Motor neuron (in vitro differentiated cells): ENCODE data around the gene GRID1. TPM values are rescaled to one million over a fixed set of nuclear protein-coding genes. Genes with fewer than 3 reads are reported as not detected.

Experiments used
- ATAC-seq, 8 experiments: fragments of 200-7000 bp; cut with Tn5 transposase; replicated peaks in 6 of 8; 2 replicates each; pipeline ENCODE4 v1.8.0; 2021; ENCODE audit warnings: mild to moderate bottlenecking in 8 of 8, moderate library complexity in 8 of 8
- H3K27ac ChIP-seq, 2 donors: fragments of 250-450 bp; sonication (Bioruptor Pico); 2 replicates each; pipeline ENCODE4 v1.9.0; 2021; ENCODE audit warnings: antibody characterized with exemption in 2 of 2, mild to moderate bottlenecking in 2 of 2, moderate library complexity in 1 of 2
- H3K4me1 ChIP-seq, 2 donors: fragments of 250-450 bp; sonication (Bioruptor Pico); replicated peaks in 1 of 2; 2 replicates each; pipeline ENCODE4 v1.6.1; 2021; ENCODE audit warnings: antibody characterized with exemption in 2 of 2, mild to moderate bottlenecking in 2 of 2, moderate library complexity in 1 of 2
- H3K4me3 ChIP-seq, 5 donors: fragments of 250-450 bp; sonication (Bioruptor Pico); 2 replicates each; pipeline ENCODE4 v1.9.0; 2021; ENCODE audit warnings: antibody characterized with exemption in 5 of 5, mild to moderate bottlenecking in 5 of 5, moderate library complexity in 4 of 5
- WGBS, 10 experiments: fragments of 450-650 bp; shearing (Covaris generic); methylation state at CpG; one replicate each; pipeline ENCODE4 v1.0.0; 2022; 5-methylcytosine and 5-hydroxymethylcytosine counted together
- in situ Hi-C, 9 experiments: fragments of 400-800 bp; cut with MboI; loops; one replicate each; pipeline ENCODE4 v1.15.0; 2021; ENCODE audit warnings: low sequenced_read_pairs in 9 of 9, low pct_unique_long_range_greater_than_20kb in 2 of 9; ENCODE audit not compliant: unreplicated experiment in 9 of 9
- total RNA-seq, 8 experiments: library from RNA; unstranded; fragments of 300-600 nt; gene quantifications; 2 replicates each; pipeline versions ENCODE4 v1.2.3 to v1.2.4, GENCODE V29; 2022

Gene GRID1
- total RNA-seq, 8 experiments from 2014 or later, result 0.15 to 10.0 (median 6.0) TPM

GRCh38 chr10:86007171-86007570 lies 359.4 kb downstream of the GRID1 start:
- 53 to 93% (median 78%) methylated on average over 2 to 6 of the region's 6 CpGs; no CpG with 5 or more reads in 4 of the 10 experiments for WGBS, 10 experiments
- ATAC-seq, result no peak
- in situ Hi-C loops, result no loop called here
- H3K4me3 ChIP-seq, result no peak overlapping the region
- peaks cover 0 to 3% of the 10 kb centered on the region in 2 donors for H3K4me1 ChIP-seq
- no peak overlapping the region for H3K27ac ChIP-seq

GRCh38 chr10:86004337-86004736 lies 362.3 kb downstream of the GRID1 start:
- no peak overlapping the region for H3K4me3 ChIP-seq
- WGBS, 10 experiments, result 0 to 100% (median 75%) methylated on average over 1 of the region's 1 CpG; no CpG with 5 or more reads in 6 of the 10 experiments
- in situ Hi-C loops, result no loop called here
- ATAC-seq, result no peak
- H3K4me1 ChIP-seq, result peaks cover 0 to 2% of the 10 kb centered on the region in 2 donors
- H3K27ac ChIP-seq, result no peak overlapping the region

GRCh38 chr10:86003201-86003621 lies 363.4 kb downstream of the GRID1 start:
- 0 to 100% (median 75%) methylated on average over 1 to 2 of the region's 3 CpGs; no CpG with 5 or more reads in 5 of the 10 experiments for WGBS, 10 experiments
- Histone ChIP-seq H3K4me1 (no peaks in the 10 kb centered on the region), H3K27ac (no peak overlapping the region), H3K4me3 (no peak overlapping the region)
- ATAC-seq, result no peak
- in situ Hi-C loops, result no loop called here

- Histone ChIP-seq H3K27ac (no peak overlapping the region), H3K4me1 (no peaks in the 10 kb centered on the region), H3K4me3 (no peak overlapping the region)
- in situ Hi-C loops, result no loop called here
- ATAC-seq, result no peak
- WGBS, 10 experiments, result 0 to 100% (median 76%) methylated on average over 1 to 2 of the region's 2 CpGs; no CpG with 5 or more reads in 1 of the 10 experiments
These were observed 365.1 kb downstream of the GRID1 start for GRCh38 chr10:86001521-86001920.

- Histone ChIP-seq H3K4me1 (no peaks in the 10 kb centered on the region), H3K27ac (no peak overlapping the region), H3K4me3 (no peak overlapping the region)
- in situ Hi-C loops, result no loop called here
- WGBS, 10 experiments, result 58 to 100% (median 89%) methylated on average over 2 to 3 of the region's 3 CpGs
- no peak for ATAC-seq
These were observed 369.1 kb downstream of the GRID1 start for GRCh38 chr10:85997544-85997943.

- no peaks in the 10 kb centered on the region for H3K4me1 ChIP-seq
- WGBS, 10 experiments, result 0 to 75% (median 33%) methylated on average over 1 to 3 of the region's 3 CpGs; no CpG with 5 or more reads in 1 of the 10 experiments
- peak in 4 of 8 experiments; percentile 44 to 87 (median 81) for ATAC-seq
- H3K4me3 ChIP-seq, result no peak overlapping the region
- H3K27ac ChIP-seq, result no peak overlapping the region
- in situ Hi-C loops, result no loop called here
These were observed 370.8 kb downstream of the GRID1 start for GRCh38 chr10:85995791-85996190.

GRCh38 chr10:85993840-85994507 lies 372.6 kb downstream of the GRID1 start:
- ATAC-seq, result no peak
- in situ Hi-C loops, result no loop called here
- WGBS, 10 experiments, result 26 to 80% (median 52%) methylated on average over 1 to 4 of the region's 6 CpGs; no CpG with 5 or more reads in 2 of the 10 experiments
- Histone ChIP-seq H3K4me1 (no peaks in the 10 kb centered on the region), H3K27ac (no peak overlapping the region), H3K4me3 (no peak overlapping the region)

- no peak overlapping the region for H3K4me3 ChIP-seq
- no peak for ATAC-seq
- in situ Hi-C loops, result no loop called here
- no peak overlapping the region for H3K27ac ChIP-seq
- no peaks in the 10 kb centered on the region for H3K4me1 ChIP-seq
- WGBS, 10 experiments, result 20 to 100% (median 100%) methylated on average over 1 of the region's 1 CpG; no CpG with 5 or more reads in 7 of the 10 experiments
These were observed 373.5 kb downstream of the GRID1 start for GRCh38 chr10:85993140-85993539.

GRCh38 chr10:85992324-85992723 lies 374.3 kb downstream of the GRID1 start:
- in situ Hi-C loops, result no loop called here
- no peak for ATAC-seq
- no peak overlapping the region for H3K4me3 ChIP-seq
- WGBS, 10 experiments, result 0 to 55% (median 33%) methylated on average over 1 of the region's 1 CpG; no CpG with 5 or more reads in 6 of the 10 experiments
- peaks cover 0 to 4% of the 10 kb centered on the region in 2 donors for H3K4me1 ChIP-seq
- H3K27ac ChIP-seq, result no peak overlapping the region

- 60 to 75% (median 60%) methylated on average over 1 of the region's 1 CpG; no CpG with 5 or more reads in 7 of the 10 experiments for WGBS, 10 experiments
- in situ Hi-C loops, result no loop called here
- peak in 3 of 8 experiments; percentile 90 to 100 (median 98) for ATAC-seq
These were observed 379.8 kb downstream of the GRID1 start for GRCh38 chr10:85986777-85987176.

GRCh38 chr10:85983051-85983450 lies 383.5 kb downstream of the GRID1 start:
- WGBS, 10 experiments, result 25 to 100% (median 50%) methylated on average over 1 to 6 of the region's 6 CpGs; no CpG with 5 or more reads in 5 of the 10 experiments
- H3K4me1 ChIP-seq, result peaks cover 0 to 7% of the 10 kb centered on the region in 2 donors
- in situ Hi-C loops, result no loop called here

More at GRCh38 chr10:85986777-85987176, 379.8 kb downstream of the GRID1 start:
- Histone ChIP-seq H3K4me3 (no peak overlapping the region), H3K27ac (no peak overlapping the region), H3K4me1 (peaks cover 0 to 4% of the 10 kb centered on the region in 2 donors)

GRCh38 chr10:85979598-85979997 lies 387.0 kb downstream of the GRID1 start:
- Histone ChIP-seq H3K4me3 (no peak overlapping the region), H3K4me1 (peaks cover 0 to 3% of the 10 kb centered on the region in 2 donors), H3K27ac (no peak overlapping the region)
- in situ Hi-C loops, result no loop called here
- no peak for ATAC-seq

More at GRCh38 chr10:85983051-85983450, 383.5 kb downstream of the GRID1 start:
- Histone ChIP-seq H3K27ac (no peak overlapping the region), H3K4me3 (no peak overlapping the region)
- ATAC-seq, result no peak

GRCh38 chr10:85978566-85979358 lies 387.8 kb downstream of the GRID1 start:
- peaks cover 0 to 3% of the 10 kb centered on the region in 2 donors for H3K4me1 ChIP-seq
- no peak overlapping the region for H3K4me3 ChIP-seq
- in situ Hi-C loops, result no loop called here
- 0 to 80% (median 10%) methylated on average over 1 of the region's 2 CpGs; no CpG with 5 or more reads in 5 of the 10 experiments for WGBS, 10 experiments
- ATAC-seq, result no peak
- no peak overlapping the region for H3K27ac ChIP-seq
